ENCODE data around the gene TM9SF2.

- TF ChIP-seq, protein P1, sequence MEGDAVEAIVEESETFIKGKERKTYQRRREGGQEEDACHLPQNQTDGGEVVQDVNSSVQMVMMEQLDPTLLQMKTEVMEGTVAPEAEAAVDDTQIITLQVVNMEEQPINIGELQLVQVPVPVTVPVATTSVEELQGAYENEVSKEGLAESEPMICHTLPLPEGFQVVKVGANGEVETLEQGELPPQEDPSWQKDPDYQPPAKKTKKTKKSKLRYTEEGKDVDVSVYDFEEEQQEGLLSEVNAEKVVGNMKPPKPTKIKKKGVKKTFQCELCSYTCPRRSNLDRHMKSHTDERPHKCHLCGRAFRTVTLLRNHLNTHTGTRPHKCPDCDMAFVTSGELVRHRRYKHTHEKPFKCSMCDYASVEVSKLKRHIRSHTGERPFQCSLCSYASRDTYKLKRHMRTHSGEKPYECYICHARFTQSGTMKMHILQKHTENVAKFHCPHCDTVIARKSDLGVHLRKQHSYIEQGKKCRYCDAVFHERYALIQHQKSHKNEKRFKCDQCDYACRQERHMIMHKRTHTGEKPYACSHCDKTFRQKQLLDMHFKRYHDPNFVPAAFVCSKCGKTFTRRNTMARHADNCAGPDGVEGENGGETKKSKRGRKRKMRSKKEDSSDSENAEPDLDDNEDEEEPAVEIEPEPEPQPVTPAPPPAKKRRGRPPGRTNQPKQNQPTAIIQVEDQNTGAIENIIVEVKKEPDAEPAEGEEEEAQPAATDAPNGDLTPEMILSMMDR (IDR thresholded peaks at IDR 0.05): no peak
- no peak for TF ChIP-seq POLR2A (IDR thresholded peaks at IDR 0.05)
Measured at GRCh38 chr13:99507986-99508385, 6.7 kb downstream of the TM9SF2 start.

Data from Peyer's patch (tissue), 4 donors.